Measurements from ENCODE around the gene RBM10. TPM values are rescaled to one million over a fixed set of nuclear protein-coding genes. Genes with fewer than 3 reads are reported as not detected.

Gene RBM10
- total RNA-seq, 1 donor from 2014 or later: 41.2 TPM

DNA sequence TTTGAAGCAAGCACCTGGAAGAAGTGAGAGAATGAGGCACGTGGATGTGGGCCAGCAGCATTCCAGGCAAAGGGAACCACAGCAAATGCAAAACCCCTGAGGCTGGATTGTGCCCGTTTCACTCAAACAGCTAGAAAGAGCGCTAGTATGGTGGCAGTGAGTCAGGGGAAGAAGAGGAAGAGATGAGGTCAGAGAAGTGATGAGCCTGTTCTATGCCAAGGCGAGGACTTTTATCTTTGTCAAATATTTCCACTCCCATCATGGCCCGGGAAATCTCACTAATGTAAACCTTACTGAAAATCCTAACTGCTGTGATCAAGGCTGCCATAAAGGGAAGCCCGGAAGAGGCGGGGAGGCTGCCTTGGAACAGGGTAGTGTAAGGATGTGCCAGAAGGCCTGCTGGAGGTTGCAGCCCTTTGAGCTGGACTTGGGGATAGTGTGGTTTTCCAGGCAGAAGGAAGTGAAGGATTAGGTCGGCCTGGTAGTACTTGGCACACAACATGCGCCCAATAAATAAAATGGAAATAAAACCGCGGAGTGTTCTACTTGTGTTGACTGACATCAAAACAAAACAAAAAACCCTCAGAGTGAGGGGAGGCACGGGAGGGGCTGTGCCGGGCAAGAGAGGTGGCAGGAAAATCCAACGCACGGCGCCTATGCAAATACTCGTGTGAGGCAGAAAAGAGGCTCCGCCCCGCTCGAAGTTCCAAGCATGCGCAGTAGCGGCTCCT is 72.3 kb downstream of the RBM10 start:
- TF ChIP-seq, protein P1, sequence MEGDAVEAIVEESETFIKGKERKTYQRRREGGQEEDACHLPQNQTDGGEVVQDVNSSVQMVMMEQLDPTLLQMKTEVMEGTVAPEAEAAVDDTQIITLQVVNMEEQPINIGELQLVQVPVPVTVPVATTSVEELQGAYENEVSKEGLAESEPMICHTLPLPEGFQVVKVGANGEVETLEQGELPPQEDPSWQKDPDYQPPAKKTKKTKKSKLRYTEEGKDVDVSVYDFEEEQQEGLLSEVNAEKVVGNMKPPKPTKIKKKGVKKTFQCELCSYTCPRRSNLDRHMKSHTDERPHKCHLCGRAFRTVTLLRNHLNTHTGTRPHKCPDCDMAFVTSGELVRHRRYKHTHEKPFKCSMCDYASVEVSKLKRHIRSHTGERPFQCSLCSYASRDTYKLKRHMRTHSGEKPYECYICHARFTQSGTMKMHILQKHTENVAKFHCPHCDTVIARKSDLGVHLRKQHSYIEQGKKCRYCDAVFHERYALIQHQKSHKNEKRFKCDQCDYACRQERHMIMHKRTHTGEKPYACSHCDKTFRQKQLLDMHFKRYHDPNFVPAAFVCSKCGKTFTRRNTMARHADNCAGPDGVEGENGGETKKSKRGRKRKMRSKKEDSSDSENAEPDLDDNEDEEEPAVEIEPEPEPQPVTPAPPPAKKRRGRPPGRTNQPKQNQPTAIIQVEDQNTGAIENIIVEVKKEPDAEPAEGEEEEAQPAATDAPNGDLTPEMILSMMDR (conservative IDR thresholded peaks at IDR 0.05; ENCODE audit: low read depth, low read length): no peak
- no peak for DNase-seq (ENCODE audit: low read depth)
- peak overlapping the region; percentile 27 for H3K4me3 ChIP-seq (ENCODE audit: low read depth, low read length)

DNA sequence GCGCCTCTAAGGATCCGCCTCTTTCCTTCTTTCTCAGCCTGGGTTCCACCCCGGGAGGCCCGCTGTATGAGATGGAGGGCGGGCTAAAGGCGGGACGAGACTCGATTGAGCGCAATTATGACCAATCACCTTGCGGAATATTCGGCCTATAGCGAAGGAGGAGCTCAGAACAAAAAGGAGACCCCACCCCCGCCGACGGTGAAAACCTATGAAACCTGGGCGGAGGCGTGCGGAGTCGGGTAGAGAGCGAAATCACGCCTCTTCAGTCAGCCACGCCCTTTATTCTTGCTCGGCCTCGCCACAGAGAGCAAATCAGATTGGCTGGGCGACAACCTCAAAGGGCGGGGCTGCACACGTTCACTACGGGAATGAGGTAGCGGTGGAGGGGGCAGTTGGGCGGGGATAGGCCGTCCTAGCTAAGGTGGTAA is 72.8 kb downstream of the RBM10 start:
- TF ChIP-seq, protein P1 (conservative IDR thresholded peaks at IDR 0.05; ENCODE audit: low read depth, low read length): no peak
- peak overlapping the region; percentile 75 for H3K4me3 ChIP-seq (ENCODE audit: low read depth, low read length)
- peak; percentile 85 for DNase-seq (ENCODE audit: low read depth)

DNA sequence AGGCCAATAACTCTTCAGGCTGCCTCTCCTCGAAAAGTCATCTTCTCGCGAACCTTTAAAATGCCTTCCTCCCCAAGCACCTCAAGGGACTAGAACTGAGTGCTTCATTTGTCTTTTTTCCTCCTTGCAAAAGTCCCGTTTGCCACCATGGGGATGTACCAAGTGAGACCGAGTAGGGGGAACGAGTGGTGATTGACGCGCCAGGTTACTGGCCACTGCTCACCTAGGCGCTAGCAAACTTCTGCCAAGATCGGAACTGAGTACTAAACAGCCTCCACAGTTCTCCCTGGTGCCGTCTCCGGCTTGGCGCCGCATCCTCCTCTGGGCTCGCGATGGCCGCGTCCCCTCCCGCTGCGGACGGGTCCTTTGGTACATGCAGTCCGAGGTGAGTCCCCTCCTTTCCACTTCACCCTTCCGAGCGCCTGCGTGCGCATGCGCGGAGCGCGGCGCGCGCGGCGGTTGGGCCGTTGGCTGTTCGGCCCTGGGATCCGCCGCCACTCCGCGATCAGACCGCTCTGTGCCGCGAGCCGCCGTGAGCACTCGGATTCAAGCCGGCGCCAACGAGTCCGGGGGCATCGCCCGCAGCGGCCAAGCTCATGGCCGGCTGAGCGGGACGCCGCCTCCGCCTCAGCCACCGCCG is 73.4 kb downstream of the RBM10 start, which contains the start of gene CDK16:
CDK16 (plus strand) TSS at position 402 of the 640 bp plus-strand sequence. CDS start 4,877 bp downstream, outside the sequence.
- H3K4me3 ChIP-seq (ENCODE audit: low read depth, low read length): peak within 1 kb of the TSS; percentile 75
- no peak for DNase-seq (ENCODE audit: low read depth)
- TF ChIP-seq, protein P1 (conservative IDR thresholded peaks at IDR 0.05; ENCODE audit: low read depth, low read length): no peak

DNA sequence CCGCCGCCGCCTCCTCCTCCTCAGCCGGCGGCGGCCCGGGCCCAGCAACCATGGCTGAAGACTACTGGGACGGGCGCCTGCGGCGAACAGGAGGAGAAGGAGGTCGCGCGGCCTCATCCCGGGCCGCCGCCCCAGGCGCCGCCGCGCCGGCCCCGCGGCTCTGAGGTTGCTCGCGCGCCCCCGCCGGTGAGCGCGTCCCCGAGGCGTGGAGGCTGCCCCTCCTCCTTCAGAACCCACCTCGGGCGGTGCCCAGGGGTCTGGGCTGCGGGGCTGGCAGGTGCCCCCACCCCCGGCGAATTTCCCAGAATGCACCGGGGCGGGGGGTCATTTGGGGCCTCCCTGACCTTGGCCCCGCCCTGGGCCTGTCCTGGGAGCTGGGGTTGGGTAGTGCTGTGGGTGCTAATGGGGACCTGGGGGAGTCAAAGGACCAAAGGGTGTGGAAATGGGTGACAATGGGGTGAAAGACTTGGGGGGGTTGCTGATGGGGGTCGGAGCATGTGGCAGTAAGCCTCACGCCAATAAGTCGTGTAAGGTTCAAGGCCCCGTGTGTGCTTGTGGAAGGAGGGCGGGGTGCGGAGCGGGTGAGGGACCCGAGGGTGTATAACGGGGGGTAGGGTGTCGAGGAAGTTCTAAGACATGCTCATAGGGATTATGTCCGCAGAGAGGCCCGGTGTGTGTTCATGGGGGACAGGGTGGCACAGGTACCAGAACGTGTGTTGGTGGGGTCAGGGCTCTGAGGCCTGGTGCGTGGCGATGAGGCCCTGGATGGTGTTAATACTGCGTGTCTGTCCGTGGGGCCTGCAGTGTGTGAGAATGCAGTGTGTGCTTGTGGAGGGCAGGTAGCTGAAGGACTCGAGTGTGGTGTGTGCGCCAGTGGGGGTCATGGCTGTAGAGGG is 74.1 kb downstream of the RBM10 start:
- no peak for DNase-seq (ENCODE audit: low read depth)
- H3K4me3 ChIP-seq (ENCODE audit: low read depth, low read length): peak overlapping the region; percentile 75
- TF ChIP-seq, protein P1 (conservative IDR thresholded peaks at IDR 0.05; ENCODE audit: low read depth, low read length): no peak

DNA sequence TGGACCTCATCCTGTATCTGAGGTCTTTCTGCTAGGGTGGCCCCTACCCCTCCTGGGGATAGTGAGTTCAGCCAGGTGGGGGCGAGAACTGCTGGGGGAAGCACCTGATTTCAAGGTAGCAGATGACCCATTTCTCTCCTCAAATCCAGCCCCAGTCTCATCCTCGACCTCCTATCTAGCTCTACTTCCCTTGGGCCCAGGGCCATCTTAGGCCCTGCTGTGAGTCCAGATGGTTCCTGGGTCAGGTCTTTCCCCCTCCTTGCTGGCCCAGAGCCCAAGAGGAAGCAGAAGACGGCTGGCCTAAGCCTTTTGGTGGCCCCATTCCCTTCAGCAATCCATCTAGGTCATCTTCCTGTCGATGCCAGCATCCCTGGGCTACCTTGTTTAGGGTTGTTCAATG is 76.7 kb downstream of the RBM10 start:
- no peak for DNase-seq (ENCODE audit: low read depth)
- TF ChIP-seq, protein P1 (conservative IDR thresholded peaks at IDR 0.05; ENCODE audit: low read depth, low read length): no peak
- no peak overlapping the region for H3K4me3 ChIP-seq (ENCODE audit: low read depth, low read length)

DNA sequence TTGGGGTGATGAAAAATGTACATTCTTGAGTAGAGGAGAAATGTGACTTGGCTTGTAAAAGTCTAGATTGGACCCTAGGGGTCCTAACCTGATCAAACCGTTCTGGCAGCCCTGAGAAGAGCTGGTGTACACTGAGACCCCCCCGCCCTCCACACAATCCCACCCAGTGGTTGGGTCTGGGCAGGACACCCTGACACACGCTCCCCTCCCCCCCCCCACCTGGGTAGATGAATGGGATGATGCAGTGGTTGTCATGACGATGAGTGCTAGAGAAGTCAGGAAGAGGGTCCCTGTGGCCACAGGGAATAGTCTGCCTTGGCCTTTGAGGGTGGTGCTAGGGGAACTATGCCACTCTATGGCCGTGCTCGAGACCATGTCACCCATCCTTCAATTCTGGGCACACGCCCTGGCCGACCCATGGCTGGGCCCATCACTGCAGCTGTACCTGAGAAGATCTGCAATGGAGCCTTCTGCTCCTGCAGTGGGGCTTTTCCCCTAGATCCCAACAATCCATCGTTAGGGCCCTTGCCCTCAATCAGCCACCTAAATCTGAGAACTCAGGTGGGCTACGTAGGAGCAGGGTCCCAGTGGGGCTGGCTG is 77.8 kb downstream of the RBM10 start:
- TF ChIP-seq, protein P1 (conservative IDR thresholded peaks at IDR 0.05; ENCODE audit: low read depth, low read length): no peak
- DNase-seq (ENCODE audit: low read depth): no peak
- H3K4me3 ChIP-seq (ENCODE audit: low read depth, low read length): no peak overlapping the region

All from epithelial cell of proximal tubule (primary cell).